ENCODE data around the gene C1S. TPM values are rescaled to one million over a fixed set of nuclear protein-coding genes. Genes with fewer than 3 reads are reported as not detected.

C1S gene
- total RNA-seq, 6 experiments from 2014 or later: 993 to 2,993 (median 1,796) TPM

GRCh38 chr12:7096006-7096932 lies 35.8 kb downstream of the C1S start:
- ATAC-seq (no peak), DNase-seq (peak in 1 of 3 donors; percentile 45)
- intact Hi-C loops (cut with DNase I): loop anchor here in 1 of 2 donors (5.0 to 10.0 kb wide), 2 partner anchors 34 to 141 kb away; partner anchors contain the start of genes C1S and PTPN6
- TF ChIP-seq CTCF (IDR thresholded peaks at IDR 0.05) (no peak), POLR2A (IDR thresholded peaks at IDR 0.05) (no peak)
- H3K9me3 ChIP-seq: no peaks in the 10 kb centered on the region
- no peak overlapping the region for H3K27ac ChIP-seq
- peaks cover 0 to 26% (median 7%) of the 10 kb centered on the region in 4 donors for H3K36me3 ChIP-seq
- WGBS (ENCODE audit: insufficient coverage, low coverage, low lambda C conversion rate, missing lambda C conversion rate): 72% methylated on average over 10 of the region's 26 CpGs
- peaks cover 0 to 30% (median 8%) of the 10 kb centered on the region in 4 donors for H3K4me1 ChIP-seq
- no peak overlapping the region for H3K4me3 ChIP-seq
- no peaks in the 10 kb centered on the region for H3K27me3 ChIP-seq

- H3K9me3 ChIP-seq: no peaks in the 10 kb centered on the region
- no peak overlapping the region for H3K27ac ChIP-seq
- no peak overlapping the region for H3K4me3 ChIP-seq
- peaks cover 0 to 30% (median 8%) of the 10 kb centered on the region in 4 donors for H3K4me1 ChIP-seq
- intact Hi-C loops (cut with DNase I): loop anchor here in 1 of 2 donors (5.0 to 10.0 kb wide), 2 partner anchors 35 to 142 kb away; partner anchors contain the start of genes C1S and PTPN6
- DNase-seq (peak in 1 of 3 donors; percentile 47), ATAC-seq (no peak)
- TF ChIP-seq POLR2A (IDR thresholded peaks at IDR 0.05) (no peak), CTCF (IDR thresholded peaks at IDR 0.05) (no peak)
- 72% methylated on average over 6 of the region's 19 CpGs for WGBS (ENCODE audit: insufficient coverage, low coverage, low lambda C conversion rate, missing lambda C conversion rate)
- peaks cover 0 to 29% (median 7%) of the 10 kb centered on the region in 4 donors for H3K36me3 ChIP-seq
- H3K27me3 ChIP-seq: no peaks in the 10 kb centered on the region
These were observed 36.5 kb downstream of the C1S start for GRCh38 chr12:7096979-7097378.

- peaks cover 0 to 20% (median under 1%) of the 10 kb centered on the region in 4 donors for H3K4me1 ChIP-seq
- no peaks in the 10 kb centered on the region for H3K27me3 ChIP-seq
- TF ChIP-seq POLR2A (IDR thresholded peaks at IDR 0.05) (no peak), CTCF (IDR thresholded peaks at IDR 0.05) (no peak)
- intact Hi-C loops (cut with DNase I): loop anchor here in 1 of 2 donors (5.0 to 10.0 kb wide), 2 partner anchors 37 to 145 kb away; partner anchors contain the start of genes C1S and PTPN6
- no peak overlapping the region for H3K27ac ChIP-seq
- H3K4me3 ChIP-seq: no peak overlapping the region
- DNase-seq (peak in 1 of 3 donors; percentile 40), ATAC-seq (no peak)
- WGBS (ENCODE audit: insufficient coverage, low coverage, low lambda C conversion rate, missing lambda C conversion rate): 74% methylated on average over 8 of the region's 9 CpGs
- H3K9me3 ChIP-seq: no peaks in the 10 kb centered on the region
- H3K36me3 ChIP-seq: peaks cover 0 to 46% (median 7%) of the 10 kb centered on the region in 4 donors
These were observed 38.9 kb downstream of the C1S start for GRCh38 chr12:7099290-7099996.

GRCh38 chr12:7100239-7100638 lies 39.7 kb downstream of the C1S start:
- TF ChIP-seq CTCF (IDR thresholded peaks at IDR 0.05) (no peak), POLR2A (IDR thresholded peaks at IDR 0.05) (no peak)
- Histone ChIP-seq H3K9me3 (no peaks in the 10 kb centered on the region), H3K27me3 (no peaks in the 10 kb centered on the region), H3K4me1 (peaks cover 0 to 20% (median 4%) of the 10 kb centered on the region in 4 donors), H3K36me3 (peaks cover 0 to 54% (median 7%) of the 10 kb centered on the region in 4 donors), H3K27ac (no peak overlapping the region), H3K4me3 (no peak overlapping the region)
- intact Hi-C loops (cut with DNase I): no loop called here
- 85% methylated on average over 4 of the region's 4 CpGs for WGBS (ENCODE audit: insufficient coverage, low coverage, low lambda C conversion rate, missing lambda C conversion rate)
- DNase-seq (peak in 1 of 3 donors; percentile 18), ATAC-seq (no peak)
